ENCODE data around the gene CHRNA1. TPM values are rescaled to one million over a fixed set of nuclear protein-coding genes. Genes with fewer than 3 reads are reported as not detected.

CHRNA1 gene
- total RNA-seq, 1 experiment from 2014 or later = not detected

GRCh38 chr2:174797781-174798276 lies 33.6 kb upstream of the CHRNA1 start:
- Histone ChIP-seq H3K9me2 (ENCODE audit: insufficient read depth) (no peaks in the 10 kb centered on the region), H3K27me3 (ENCODE audit: insufficient read depth, low read length) (no peaks in the 10 kb centered on the region), H3K9ac (ENCODE audit: low read length) (no peak overlapping the region), H3K27ac (ENCODE audit: low read depth, low read length) (no peak overlapping the region), H3K36me3 (ENCODE audit: control insufficient read depth in 1 of 2, insufficient read depth in 2 of 2, low read length in 2 of 2) (no peaks in the 10 kb centered on the region), H2AFZ (ENCODE audit: low read depth, low read length, poor library complexity, severe bottlenecking) (no peak overlapping the region), H3K4me1 (ENCODE audit: control insufficient read depth in 1 of 2, insufficient read depth in 2 of 2, low read length in 2 of 2) (no peaks in the 10 kb centered on the region), H4K20me1 (ENCODE audit: insufficient read depth) (no peaks in the 10 kb centered on the region), H3K9me3 (ENCODE audit: control insufficient read depth in 1 of 2, insufficient read depth in 1 of 2, low read depth in 1 of 2, low read length in 2 of 2) (no peaks in the 10 kb centered on the region), H3K79me2 (ENCODE audit: insufficient read depth, low read length) (no peaks in the 10 kb centered on the region), H3K4me3 (replicated peaks in 1 of 2; ENCODE audit: low read depth in 1 of 2, low read length in 2 of 2) (no peak overlapping the region), H3K4me2 (ENCODE audit: low read length) (no peak overlapping the region)
- ChIA-PET RAD21 (ENCODE audit: low non-redundant PET in 1 of 2, low total read pairs in 2 of 2, uncharacterized antibody in 2 of 2, unreplicated experiment in 2 of 2) (no interaction called here), CTCF (no interaction called here), POLR2A (no interaction called here)
- intact Hi-C loops (cut with micrococcal nuclease) = no loop called here
- no TSS peak for BruUV-seq (replicated peaks)
- DNase-seq (ENCODE audit: low read depth, low spot score) = no peak
- no peak for ATAC-seq
- TF ChIP-seq REST (IDR thresholded peaks at IDR 0.05; ENCODE audit: low read depth) (no peak), EZH2phosphoT487 (IDR thresholded peaks at IDR 0.05; ENCODE audit: borderline replicate concordance) (no peak), ATF3 (IDR thresholded peaks at IDR 0.05) (no peak), MAX (IDR thresholded peaks at IDR 0.05) (no peak)

- intact Hi-C loops (cut with micrococcal nuclease) = no loop called here
- RAD21 ChIA-PET (ENCODE audit: low non-redundant PET in 1 of 2, low total read pairs in 2 of 2, uncharacterized antibody in 2 of 2, unreplicated experiment in 2 of 2) = no interaction called here
- ATAC-seq (no peak), DNase-seq (ENCODE audit: low read depth, low spot score) (no peak)
- Histone ChIP-seq H3K9me3 (ENCODE audit: control insufficient read depth in 1 of 2, insufficient read depth in 1 of 2, low read depth in 1 of 2, low read length in 2 of 2) (no peaks in the 10 kb centered on the region), H3K79me2 (ENCODE audit: insufficient read depth, low read length) (no peaks in the 10 kb centered on the region), H2AFZ (ENCODE audit: low read depth, low read length, poor library complexity, severe bottlenecking) (no peak overlapping the region), H3K4me3 (replicated peaks in 1 of 2; ENCODE audit: low read depth in 1 of 2, low read length in 2 of 2) (no peak overlapping the region), H3K4me1 (ENCODE audit: control insufficient read depth in 1 of 2, insufficient read depth in 2 of 2, low read length in 2 of 2) (no peaks in the 10 kb centered on the region), H3K36me3 (ENCODE audit: control insufficient read depth in 1 of 2, insufficient read depth in 2 of 2, low read length in 2 of 2) (no peaks in the 10 kb centered on the region), H3K4me2 (ENCODE audit: low read length) (no peak overlapping the region), H3K27ac (ENCODE audit: low read depth, low read length) (no peak overlapping the region), H3K9me2 (ENCODE audit: insufficient read depth) (no peaks in the 10 kb centered on the region), H4K20me1 (ENCODE audit: insufficient read depth) (no peaks in the 10 kb centered on the region), H3K9ac (ENCODE audit: low read length) (no peak overlapping the region), H3K27me3 (ENCODE audit: insufficient read depth, low read length) (no peaks in the 10 kb centered on the region)
- BruUV-seq (replicated peaks) = no TSS peak
- POLR2A ChIA-PET = no interaction called here
- CTCF ChIA-PET = no interaction called here
- TF ChIP-seq TCF7L2 (IDR thresholded peaks at IDR 0.05; ENCODE audit: borderline replicate concordance, extremely low read depth, insufficient read depth, insufficient read length) (no peak), CBX3 (IDR thresholded peaks at IDR 0.05; ENCODE audit: low read depth) (no peak), POLR2AphosphoS5 (IDR thresholded peaks at IDR 0.05; ENCODE audit: low read depth, low read length) (no peak), YY1 (IDR thresholded peaks at IDR 0.05; ENCODE audit: extremely low read depth, insufficient replicate concordance, low read depth, low read length) (no peak), SIN3A (IDR thresholded peaks at IDR 0.05; ENCODE audit: low read depth) (no peak), CTCF (IDR thresholded peaks at IDR 0.05 in 2 of 3, conservative IDR thresholded peaks at IDR 0.05 in 1 of 3; ENCODE audit: borderline replicate concordance in 1 of 3, insufficient read depth in 1 of 3, low read depth in 2 of 3, low read length in 2 of 3) (no peak), ZFX (IDR thresholded peaks at IDR 0.05) (no peak)
Measured at GRCh38 chr2:174796319-174796771, 32.1 kb upstream of the CHRNA1 start.
